Stimulated activated CD8-positive, alpha-beta memory T cell treated with anti-CD3 and anti-CD28 coated beads, Interleukin-12 subunit alpha, Interleukin-12 subunit beta, amount 100 ng/mL, for 24 hours (primary cell): ENCODE measurements around the gene HS3ST3A1.
"Not testable (repeated sequence)": the region's sequence is repeated elsewhere in the genome, so short reads cannot be mapped to it uniquely, and the experiment has no call there.

Experiments used
- DNase-seq: peaks from one replicate; pipeline ENCODE4 v3.0.0-alpha.2; 2020; ENCODE audit errors: extremely low read depth

The HS3ST3A1 gene

DNA sequence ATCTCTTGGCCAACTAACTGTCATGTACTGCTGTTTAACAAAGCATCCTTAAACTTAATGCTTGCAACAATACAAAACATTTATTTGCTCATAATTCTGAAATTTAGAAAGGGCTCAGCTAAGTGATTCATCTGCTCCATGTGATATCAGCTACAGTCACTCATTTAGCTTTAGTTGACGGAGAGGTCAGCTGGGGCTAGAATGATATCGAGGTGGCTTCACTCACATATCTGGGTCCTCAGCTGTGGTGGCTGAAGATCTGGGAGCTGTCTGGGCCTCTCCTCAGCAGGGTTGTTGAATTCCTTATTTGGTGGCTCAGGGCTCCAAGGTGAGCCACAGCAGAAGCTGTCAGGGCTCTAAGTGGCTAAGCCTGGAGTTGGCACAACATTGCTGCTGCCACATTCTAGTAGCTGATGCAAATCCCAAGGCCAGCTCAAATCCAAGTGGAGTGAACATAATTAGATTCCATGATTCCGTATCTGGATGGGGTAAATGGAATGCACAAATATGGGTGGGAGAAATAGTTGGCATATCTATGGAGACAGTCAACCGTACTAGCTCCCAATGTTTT is 62.8 kb downstream of the HS3ST3A1 start:
- no peak for DNase-seq

DNA sequence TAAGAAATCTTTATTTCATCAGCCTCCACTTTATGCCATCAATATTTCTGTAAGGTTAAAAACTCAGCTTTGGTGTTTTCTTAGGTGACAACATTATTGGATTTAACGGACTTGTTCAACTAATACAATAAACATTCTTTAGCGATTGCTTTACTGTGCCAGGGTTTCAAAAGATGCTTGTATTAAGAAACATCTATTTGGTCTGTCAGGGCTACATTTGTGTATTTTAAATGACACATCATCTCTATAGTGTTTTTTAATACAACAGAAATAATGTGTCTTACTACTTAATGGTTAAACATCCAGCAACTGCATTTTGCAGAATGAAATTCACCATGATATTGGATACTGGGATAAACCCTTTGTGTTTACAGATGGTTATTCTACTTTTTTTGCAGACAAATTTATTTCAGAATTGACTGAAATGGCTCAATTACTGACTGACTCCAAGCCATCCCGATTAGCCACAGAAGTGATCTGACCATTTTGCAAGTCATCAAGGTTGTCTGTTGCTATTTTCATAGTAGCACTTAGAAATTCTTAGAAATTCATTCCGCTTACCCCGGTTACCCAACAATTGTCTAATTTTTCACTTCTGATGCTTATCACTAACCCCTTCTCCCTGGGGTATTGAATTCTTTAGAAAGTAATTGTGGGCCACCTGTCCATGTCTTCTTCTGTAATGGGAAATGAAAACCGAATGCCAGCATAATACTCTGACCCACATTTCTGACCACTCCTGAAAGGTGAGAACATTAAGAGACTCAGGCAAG is 63.7 kb downstream of the HS3ST3A1 start:
- no peak for DNase-seq

GRCh38 chr17:13537167-13537731 is 64.5 kb downstream of the HS3ST3A1 start:
- DNase-seq = no peak

- DNase-seq = no peak
Measured at GRCh38 chr17:13534946-13535345, 66.8 kb downstream of the HS3ST3A1 start.

DNA sequence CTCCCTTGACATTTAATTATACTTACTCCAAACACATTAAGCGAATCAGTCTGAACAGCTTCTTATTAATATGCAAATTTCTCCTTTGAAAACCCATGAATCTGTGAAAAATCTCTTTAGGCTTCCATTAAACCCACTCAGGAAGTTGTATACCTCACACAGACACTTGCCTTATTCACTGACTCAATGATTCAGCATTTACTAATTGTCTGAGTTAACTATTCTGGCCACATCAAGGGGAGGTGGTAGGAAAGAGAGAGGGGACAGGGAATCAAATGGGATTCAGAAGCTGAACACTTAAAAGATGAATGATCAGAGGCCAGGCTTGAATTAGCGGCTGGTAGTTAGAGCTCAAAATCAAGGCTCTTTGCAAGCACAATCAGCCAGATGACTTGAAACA is 70.0 kb downstream of the HS3ST3A1 start:
- no peak for DNase-seq

DNA sequence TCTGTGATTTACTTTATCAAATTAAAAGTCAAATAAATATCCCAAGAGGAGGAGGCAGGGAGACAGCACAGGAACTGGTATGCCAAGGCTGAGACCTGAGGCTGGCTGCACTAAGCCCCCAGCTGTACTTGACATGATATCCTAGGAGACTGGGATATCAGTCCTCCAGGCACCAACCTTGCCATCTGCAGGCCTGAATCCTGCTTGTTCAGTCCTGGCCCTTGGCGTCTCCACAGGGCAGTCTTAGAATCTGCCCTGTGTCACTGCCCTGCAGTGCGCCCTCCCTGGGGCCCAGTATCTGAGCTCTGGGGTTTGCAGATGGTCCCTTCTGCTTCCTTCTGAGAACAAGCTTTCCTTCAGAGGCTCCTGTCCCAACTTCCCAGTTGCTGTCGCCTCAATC is 75.9 kb downstream of the HS3ST3A1 start:
- no peak for DNase-seq

DNA sequence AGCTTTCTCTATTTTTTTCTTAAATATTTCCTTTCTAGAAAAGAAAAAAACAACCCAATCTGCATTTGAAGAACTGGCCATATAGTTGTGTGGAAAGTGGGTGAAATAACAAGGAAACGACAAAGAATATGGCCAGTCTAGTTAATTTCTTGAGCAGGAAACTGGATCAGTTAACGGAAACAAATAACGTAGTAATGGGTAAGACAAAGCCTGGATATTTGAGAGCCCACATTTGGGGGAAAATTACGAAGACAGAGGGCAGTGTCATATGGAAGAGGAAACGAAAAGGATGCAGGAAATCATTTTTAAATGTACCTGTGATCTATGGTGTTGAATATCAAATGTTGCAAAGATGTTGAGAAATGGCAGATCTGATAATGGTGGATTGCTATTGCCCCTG is 78.6 kb downstream of the HS3ST3A1 start:
- no peak for DNase-seq

DNA sequence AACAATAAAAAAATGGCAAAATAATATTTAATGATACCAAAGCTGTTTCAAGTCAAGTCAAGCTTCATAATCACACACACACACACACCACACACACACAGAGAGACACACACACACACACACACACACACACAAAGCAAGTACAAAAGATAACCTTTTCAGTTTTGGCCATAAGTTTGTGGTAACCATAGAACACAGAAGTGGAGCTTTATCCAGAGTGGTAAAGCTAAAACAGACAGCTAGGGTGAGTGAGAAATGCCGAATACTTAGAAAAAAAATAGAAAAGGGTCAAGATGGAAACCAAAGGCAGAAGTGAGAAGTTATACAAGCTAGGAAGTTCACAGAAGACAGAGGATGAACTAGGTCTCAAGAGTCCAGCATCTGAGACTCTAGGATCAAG is 79.0 kb downstream of the HS3ST3A1 start:
- DNase-seq = no peak

- no peak for DNase-seq
Measured at GRCh38 chr17:13521784-13522183, 79.9 kb downstream of the HS3ST3A1 start.

- no peak for DNase-seq
Measured at GRCh38 chr17:13520899-13521572, 80.7 kb downstream of the HS3ST3A1 start.

DNA sequence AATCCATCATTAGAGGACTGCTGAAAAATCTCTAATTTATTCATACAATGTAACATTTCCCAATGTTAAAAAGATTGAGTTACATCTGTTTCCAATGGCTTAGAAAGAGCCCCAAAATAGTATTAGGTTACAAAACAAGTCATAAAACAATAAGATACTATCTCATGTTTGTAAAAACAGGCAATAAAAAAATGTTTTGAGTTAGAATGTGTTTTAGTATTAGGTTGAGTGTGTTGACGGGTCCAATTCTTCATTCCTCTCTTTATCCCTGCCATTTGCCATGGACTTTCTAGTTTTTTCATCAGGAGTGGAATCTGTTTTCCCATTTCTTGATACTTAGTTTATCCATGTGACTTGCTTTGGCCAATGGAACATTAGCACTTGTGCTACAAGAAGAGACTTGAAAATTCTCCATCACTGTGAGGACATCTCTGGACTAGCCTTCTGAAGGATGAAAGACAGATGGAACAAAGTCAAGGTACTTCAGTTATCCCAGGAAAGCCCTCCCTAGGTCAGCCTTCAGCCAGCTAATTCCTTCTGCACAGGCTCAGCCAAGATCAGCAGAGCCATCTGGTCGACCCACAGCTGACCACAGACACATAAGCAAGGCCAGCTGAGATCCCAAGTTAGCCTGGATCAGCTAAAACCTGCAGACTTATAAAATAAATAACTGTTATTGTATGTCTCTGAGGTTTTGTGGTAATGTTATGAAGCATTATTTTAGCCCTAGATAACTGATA is 83.3 kb downstream of the HS3ST3A1 start:
- DNase-seq = no peak

- DNase-seq = no peak
Measured at GRCh38 chr17:13513039-13513405, 88.7 kb downstream of the HS3ST3A1 start.

DNA sequence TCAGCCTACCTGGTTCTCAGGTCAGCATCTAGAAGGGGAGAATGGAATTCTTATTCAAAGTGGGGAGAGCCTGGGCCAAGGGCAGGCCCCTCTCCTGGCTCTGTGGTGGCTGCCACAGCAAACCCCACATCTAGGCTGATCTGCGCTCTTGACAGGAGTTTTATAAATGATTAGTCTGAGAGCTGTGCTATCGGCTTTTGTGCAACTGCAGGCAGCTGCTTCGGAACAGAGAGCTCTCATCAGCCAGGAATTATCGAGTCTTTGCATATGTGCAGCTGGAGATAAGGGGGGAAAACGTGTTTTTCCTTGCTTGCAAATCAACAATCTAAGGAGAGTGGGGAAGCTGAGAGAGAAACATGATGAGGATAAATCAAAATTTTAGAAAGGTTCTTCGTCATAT is 91.7 kb downstream of the HS3ST3A1 start:
- no peak for DNase-seq

GRCh38 chr17:13509527-13509926 is 92.2 kb downstream of the HS3ST3A1 start:
- DNase-seq = no peak

GRCh38 chr17:13508896-13509295 is 92.8 kb downstream of the HS3ST3A1 start:
- no peak for DNase-seq

DNA sequence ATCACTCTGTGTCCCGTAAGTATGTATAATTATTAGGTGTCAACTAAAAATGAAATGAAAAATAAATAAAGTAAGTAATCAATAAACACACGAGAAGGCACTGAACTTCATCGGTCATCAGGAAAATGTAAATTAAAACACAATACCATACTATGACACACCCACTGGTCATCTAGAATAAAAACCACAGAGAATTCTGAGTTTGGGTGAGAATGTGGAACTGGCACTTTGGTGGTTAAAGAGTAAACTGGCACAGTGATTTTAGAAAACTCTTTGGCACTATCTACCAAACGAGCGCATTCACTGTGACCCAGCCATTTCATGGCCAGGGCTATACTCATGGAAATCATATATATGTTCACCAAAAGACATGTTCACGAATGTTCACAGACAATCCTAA is 98.2 kb downstream of the HS3ST3A1 start:
- no peak for DNase-seq

GRCh38 chr17:13502263-13502662 is 99.5 kb downstream of the HS3ST3A1 start:
- DNase-seq = no peak

DNA sequence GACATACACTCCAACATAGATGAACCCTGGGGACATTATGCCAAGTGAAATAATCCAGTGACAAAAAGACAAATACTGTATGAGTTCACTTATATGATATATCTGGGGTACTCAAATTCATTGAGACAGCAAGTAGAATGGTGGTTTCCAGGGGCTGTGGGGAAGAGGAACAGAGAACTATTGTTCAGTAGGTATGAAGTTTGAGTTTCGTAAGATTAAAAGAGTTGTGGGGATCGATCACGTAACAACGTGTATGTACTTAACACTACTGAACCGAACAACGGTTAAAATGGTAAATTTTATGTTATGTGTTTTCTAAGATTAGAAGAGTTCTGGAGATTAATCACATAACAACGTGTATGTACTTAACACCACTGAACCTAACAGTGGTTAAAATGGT is 100.8 kb downstream of the HS3ST3A1 start:
- DNase-seq = no peak

DNA sequence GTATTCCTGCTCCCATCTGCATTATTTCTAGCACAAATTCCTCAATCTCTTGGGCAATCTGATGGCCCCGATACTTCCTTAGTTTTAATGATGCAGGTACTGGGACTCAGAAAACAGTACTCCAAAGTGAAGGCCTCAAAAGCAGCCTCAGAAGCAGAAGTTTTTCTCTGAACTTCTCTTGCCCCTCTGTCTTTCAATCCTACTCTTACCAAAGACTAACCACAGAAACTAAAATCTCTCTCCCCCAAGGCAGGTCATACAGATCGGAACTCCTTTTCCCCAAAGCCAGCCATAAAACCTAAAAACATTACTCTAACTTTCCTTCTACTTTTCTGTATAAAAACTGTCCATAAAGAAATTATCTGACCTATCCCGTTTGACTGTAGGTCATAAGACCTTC is 103.5 kb downstream of the HS3ST3A1 start:
- no peak for DNase-seq

- DNase-seq = not testable (repeated sequence)
Measured at GRCh38 chr17:13496553-13497056, 105.1 kb downstream of the HS3ST3A1 start.

GRCh38 chr17:13495423-13495822 is 106.3 kb downstream of the HS3ST3A1 start:
- DNase-seq = no peak

GRCh38 chr17:13492737-13493122 is 109.0 kb downstream of the HS3ST3A1 start:
- no peak for DNase-seq
